ENCODE measurements around the gene PCDHGB6.
"Not testable (repeated sequence)": the region's sequence is repeated elsewhere in the genome, so short reads cannot be mapped to it uniquely, and the experiment has no call there.

PCDHGB6 gene

DNA sequence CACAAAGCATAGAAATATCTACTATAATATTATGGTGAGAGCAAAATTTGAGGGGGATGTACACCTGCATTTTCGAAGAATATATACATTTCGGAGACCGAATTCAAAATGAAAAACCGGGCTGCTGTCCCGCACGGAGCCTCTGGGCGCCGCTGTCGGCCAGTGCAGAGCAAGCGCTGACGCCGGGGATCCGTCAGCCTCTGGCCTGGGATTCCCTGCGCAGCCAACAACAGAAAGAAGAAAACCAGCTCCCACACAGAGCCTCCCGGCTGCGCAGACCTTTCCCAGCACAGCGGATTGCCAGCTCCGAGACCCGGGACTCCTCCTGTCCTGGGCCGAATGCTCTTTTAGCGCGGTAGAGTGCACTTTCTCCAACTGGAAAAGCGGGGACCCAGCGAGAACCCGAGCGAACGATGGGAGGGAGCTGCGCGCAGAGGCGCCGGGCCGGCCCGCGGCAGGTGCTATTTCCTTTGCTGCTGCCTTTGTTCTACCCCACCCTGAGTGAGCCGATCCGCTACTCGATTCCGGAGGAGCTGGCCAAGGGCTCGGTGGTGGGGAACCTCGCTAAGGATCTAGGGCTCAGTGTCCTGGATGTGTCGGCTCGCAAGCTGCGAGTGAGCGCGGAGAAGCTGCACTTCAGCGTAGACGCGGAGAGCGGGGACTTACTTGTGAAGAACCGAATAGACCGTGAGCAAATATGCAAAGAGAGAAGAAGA is at the start of gene PCDHGB6:
Gene PCDHGB6, plus strand, starts transcription at position 232 of the 716 bp plus-strand sequence. Its CDS starts 182 bp downstream, at position 414.
- Mint-ChIP-seq H3K4me3 (peak within 1 kb of the TSS; percentile 51), H3K9me3 (peaks cover 28% of the 10 kb centered on the region), H3K36me3 (ENCODE audit: low read depth) (peaks cover 17% of the 10 kb centered on the region), H3K27me3 (peaks cover 77% of the 10 kb centered on the region)
- H3K4me1 Mint-ChIP-seq, ATAC-seq, H3K27ac Mint-ChIP-seq: not testable (repeated sequence)
- peak; percentile 44 for DNase-seq

DNA sequence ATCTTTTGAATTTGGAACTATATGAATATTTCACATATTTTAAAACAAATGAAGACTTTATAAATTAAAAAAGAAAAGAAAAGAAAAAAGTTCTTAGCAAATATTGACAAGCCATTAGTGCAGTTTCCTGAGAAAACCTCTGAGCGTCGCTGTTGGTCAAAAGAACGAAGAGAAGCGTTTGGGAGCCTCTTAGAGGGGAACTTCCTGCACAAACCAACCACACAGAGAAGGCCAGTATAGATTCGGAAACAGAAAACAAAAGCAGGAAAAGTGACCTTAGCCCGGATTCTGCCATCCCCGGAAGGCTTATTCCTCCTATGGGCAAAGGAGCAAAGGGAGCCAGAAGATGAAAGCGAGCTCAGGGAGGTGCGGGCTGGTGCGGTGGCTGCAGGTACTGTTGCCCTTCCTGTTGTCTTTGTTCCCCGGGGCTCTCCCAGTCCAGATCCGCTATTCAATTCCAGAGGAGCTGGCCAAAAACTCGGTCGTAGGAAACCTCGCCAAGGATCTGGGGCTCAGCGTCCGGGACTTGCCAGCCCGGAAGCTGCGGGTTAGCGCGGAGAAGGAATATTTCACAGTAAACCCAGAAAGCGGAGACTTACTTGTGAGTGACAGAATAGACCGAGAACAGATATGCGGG is 47.9 kb upstream of the PCDHGB6 start, which contains the start of gene PCDHGB2:
Gene PCDHGB2, plus strand, starts transcription at position 205 of the 637 bp plus-strand sequence. Its CDS starts 142 bp downstream, at position 347.
- Mint-ChIP-seq H3K4me1 (peaks cover 2% of the 10 kb centered on the region), H3K27ac (no peak within 1 kb of the TSS), H3K36me3 (ENCODE audit: low read depth) (peaks cover 37% of the 10 kb centered on the region), H3K9me3 (peaks cover 53% of the 10 kb centered on the region), H3K4me3 (peak within 1 kb of the TSS; percentile 76), H3K27me3 (peaks cover 69% of the 10 kb centered on the region)
- ATAC-seq (no peak), DNase-seq (no peak)

DNA sequence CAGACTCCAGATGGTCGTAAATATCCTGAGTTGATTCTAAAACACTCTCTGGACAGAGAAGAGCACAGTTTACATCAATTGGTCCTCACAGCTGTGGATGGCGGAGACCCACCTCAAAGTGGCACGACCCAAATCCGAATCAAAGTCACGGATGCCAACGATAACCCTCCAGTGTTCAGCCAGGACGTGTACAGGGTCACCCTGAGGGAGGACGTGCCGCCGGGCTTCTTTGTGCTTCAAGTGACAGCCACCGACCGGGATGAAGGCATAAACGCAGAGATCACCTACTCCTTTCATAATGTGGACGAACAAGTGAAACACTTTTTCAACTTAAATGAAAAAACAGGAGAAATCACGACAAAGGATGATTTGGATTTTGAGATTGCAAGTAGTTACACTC is 47.1 kb upstream of the PCDHGB6 start:
- Mint-ChIP-seq H3K27ac (no peak overlapping the region), H3K36me3 (ENCODE audit: low read depth) (peaks cover 41% of the 10 kb centered on the region), H3K4me1 (peaks cover 2% of the 10 kb centered on the region), H3K9me3 (peaks cover 59% of the 10 kb centered on the region), H3K27me3 (peaks cover 75% of the 10 kb centered on the region), H3K4me3 (no peak overlapping the region)
- DNase-seq (no peak), ATAC-seq (no peak)

DNA sequence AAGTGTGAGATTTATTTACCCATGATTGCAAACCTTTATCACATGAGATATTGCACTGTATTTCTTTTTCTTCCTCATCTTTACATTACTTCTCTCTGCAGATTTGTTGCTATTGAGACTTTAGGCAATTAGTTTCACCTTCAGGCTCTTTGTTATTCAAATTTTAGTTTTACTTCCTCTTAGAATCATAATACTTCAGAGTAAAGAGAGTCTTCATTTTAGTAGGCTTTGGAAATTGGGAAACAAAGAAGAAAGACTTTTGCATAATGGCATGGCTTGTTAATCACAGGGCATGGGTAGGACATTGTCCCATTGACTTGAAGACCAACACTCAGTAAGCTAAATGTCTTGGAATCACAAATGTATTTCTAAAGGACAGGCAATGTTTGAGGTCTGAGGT is 45.1 kb upstream of the PCDHGB6 start:
- Mint-ChIP-seq H3K4me1 (peaks cover 2% of the 10 kb centered on the region), H3K27me3 (peaks cover 71% of the 10 kb centered on the region), H3K4me3 (no peak overlapping the region), H3K9me3 (peaks cover 52% of the 10 kb centered on the region), H3K27ac (no peak overlapping the region), H3K36me3 (ENCODE audit: low read depth) (peaks cover 38% of the 10 kb centered on the region)
- ATAC-seq (no peak), DNase-seq (no peak)

DNA sequence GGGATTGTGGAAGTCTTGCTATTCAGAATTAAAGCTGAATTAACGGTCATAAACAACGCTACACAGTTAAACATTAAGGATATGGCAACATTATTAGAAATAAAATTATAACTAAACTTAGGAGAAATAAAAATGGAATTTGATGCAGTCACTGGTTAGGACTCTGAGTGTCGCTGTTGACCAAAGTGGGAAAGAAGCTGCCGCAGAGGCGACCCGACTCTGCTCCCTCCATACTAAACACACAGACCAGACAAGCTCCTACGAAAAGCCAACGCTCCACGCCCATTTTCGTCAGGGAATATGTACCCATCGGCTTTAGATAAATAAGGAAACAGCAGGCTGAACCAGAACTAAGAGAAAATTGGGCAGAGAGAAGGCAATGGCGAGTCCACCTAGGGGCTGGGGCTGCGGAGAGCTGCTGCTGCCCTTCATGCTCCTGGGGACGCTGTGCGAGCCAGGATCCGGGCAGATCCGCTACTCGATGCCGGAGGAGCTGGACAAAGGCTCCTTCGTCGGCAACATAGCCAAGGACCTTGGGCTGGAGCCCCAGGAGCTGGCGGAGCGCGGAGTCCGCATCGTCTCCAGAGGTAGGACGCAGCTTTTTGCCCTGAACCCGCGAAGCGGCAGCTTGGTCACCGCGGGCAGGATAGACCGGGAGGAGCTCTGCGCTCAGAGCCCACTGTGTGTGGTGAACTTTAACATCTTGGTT is 43.7 kb upstream of the PCDHGB6 start, which contains the start of gene PCDHGA5:
Gene PCDHGA5, plus strand, starts transcription at position 211 of the 709 bp plus-strand sequence. Its CDS starts 169 bp downstream, at position 380.
- DNase-seq (no peak), ATAC-seq (no peak)
- Mint-ChIP-seq H3K4me3 (no peak within 1 kb of the TSS), H3K27me3 (peaks cover 70% of the 10 kb centered on the region), H3K27ac (no peak within 1 kb of the TSS), H3K9me3 (peaks cover 48% of the 10 kb centered on the region), H3K4me1 (peaks cover 2% of the 10 kb centered on the region), H3K36me3 (ENCODE audit: low read depth) (peaks cover 38% of the 10 kb centered on the region)

DNA sequence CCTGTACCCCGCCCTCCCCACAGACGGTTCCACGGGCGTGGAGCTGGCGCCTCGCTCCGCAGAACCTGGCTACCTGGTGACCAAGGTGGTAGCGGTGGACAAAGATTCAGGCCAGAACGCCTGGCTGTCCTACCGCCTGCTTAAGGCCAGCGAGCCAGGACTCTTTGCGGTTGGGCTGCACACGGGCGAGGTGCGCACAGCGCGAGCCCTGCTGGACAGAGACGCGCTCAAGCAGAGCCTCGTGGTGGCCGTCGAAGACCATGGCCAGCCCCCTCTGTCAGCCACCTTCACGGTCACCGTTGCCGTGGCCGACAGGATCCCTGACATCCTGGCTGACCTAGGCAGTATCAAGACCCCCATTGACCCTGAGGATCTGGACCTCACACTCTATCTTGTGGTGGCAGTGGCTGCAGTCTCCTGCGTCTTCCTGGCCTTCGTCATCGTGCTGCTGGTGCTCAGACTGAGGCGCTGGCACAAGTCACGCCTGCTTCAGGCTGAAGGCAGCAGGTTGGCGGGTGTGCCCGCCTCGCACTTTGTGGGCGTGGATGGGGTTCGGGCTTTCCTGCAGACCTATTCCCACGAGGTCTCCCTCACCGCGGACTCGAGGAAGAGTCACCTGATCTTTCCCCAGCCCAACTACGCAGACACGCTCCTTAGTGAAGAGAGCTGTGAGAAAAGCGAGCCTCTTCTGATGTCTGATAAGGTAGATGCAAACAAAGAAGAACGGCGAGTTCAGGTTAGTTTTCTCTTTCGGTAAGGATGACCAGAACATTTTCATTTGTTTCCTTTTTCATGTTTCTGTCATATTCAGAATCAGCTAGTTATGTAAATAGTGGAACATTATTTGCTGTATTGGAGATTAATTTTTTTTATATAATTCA is 41.6 kb upstream of the PCDHGB6 start:
- DNase-seq (no peak), ATAC-seq (no peak)
- Mint-ChIP-seq H3K4me1 (peaks cover 2% of the 10 kb centered on the region), H3K27ac (no peak overlapping the region), H3K9me3 (peaks cover 49% of the 10 kb centered on the region), H3K27me3 (peaks cover 75% of the 10 kb centered on the region), H3K36me3 (ENCODE audit: low read depth) (peaks cover 34% of the 10 kb centered on the region), H3K4me3 (no peak overlapping the region)

DNA sequence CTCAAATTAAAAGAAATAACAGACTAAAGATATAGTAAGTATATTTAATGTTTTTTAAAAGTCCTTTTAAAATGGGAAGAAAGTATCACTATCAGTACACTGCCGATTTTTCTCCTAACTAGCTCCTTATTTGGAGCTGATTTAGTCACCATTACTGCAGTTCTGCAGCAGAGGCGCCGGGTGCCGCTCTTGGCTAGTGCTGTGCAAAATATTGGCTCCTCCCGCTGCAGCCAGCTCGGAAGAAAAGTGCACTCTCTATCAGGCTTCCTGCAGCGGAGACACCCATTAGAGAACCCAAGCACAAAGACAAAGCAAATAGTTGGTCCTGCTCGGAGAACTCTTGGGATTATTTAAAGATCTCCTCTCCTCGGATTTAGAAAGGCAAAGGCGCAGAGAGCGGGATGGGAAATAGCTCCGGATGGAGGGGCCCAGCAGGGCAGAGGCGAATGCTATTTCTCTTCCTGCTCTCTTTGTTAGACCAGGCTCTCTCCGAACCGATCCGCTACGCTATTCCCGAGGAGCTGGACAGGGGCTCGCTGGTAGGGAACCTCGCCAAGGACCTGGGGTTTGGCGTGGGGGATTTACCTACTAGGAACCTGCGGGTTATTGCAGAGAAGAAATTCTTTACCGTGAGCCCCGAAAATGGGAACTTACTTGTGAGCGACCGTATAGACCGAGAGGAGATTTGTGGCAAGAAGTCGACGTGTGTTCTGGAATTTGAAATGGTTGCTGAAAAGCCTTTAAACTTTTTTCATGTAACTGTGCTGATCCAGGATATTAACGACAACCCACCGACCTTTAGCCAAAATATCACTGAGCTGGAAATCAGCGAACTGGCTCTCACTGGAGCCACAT is 37.6 kb upstream of the PCDHGB6 start, which contains the start of gene PCDHGB3:
Gene PCDHGB3, plus strand, starts transcription at position 249 of the 855 bp plus-strand sequence. Its CDS starts 153 bp downstream, at position 402.
- DNase-seq (peak; percentile 13), ATAC-seq (peak; percentile 43)
- Mint-ChIP-seq H3K4me3 (peak within 1 kb of the TSS; percentile 62), H3K4me1 (peaks cover 2% of the 10 kb centered on the region), H3K36me3 (ENCODE audit: low read depth) (peaks cover 32% of the 10 kb centered on the region), H3K27ac (no peak within 1 kb of the TSS), H3K9me3 (peaks cover 43% of the 10 kb centered on the region), H3K27me3 (peaks cover 74% of the 10 kb centered on the region)

DNA sequence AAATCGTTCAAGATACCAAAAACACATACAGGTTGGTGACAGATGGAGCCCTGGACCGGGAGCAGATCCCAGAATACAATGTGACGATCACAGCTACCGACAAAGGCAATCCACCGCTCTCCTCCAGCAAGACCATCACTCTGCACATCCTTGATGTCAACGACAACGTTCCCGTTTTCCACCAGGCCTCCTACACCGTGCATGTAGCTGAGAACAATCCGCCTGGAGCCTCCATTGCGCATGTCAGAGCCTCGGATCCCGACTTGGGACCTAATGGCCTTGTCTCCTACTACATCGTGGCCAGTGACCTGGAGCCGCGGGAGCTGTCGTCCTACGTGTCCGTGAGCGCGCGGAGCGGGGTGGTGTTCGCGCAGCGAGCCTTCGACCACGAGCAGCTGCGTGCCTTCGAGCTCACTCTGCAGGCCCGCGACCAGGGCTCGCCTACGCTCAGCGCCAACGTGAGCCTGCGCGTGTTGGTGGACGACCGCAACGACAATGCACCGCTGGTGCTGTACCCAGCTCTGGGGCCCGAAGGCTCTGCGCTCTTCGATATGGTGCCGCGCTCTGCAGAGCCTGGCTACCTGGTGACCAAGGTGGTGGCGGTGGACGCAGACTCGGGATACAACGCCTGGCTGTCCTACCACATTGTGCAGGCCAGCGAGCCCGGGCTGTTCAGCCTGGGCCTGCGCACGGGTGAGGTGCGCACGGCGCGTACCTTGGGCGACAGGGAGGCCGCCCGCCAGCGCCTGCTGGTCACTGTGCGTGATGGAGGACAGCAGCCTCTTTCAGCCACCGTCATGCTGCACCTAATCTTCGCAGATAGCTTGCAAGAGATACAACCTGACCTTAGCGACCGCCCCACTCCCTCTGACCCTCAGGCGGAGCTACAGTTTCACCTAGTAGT is 36.0 kb upstream of the PCDHGB6 start:
- no peak for DNase-seq
- peaks cover 30% of the 10 kb centered on the region for H3K36me3 Mint-ChIP-seq (ENCODE audit: low read depth)
- H3K27ac Mint-ChIP-seq = no peak overlapping the region
- peaks cover 45% of the 10 kb centered on the region for H3K9me3 Mint-ChIP-seq
- no peak for ATAC-seq
- peaks cover 2% of the 10 kb centered on the region for H3K4me1 Mint-ChIP-seq
- no peak overlapping the region for H3K4me3 Mint-ChIP-seq
- peaks cover 70% of the 10 kb centered on the region for H3K27me3 Mint-ChIP-seq

DNA sequence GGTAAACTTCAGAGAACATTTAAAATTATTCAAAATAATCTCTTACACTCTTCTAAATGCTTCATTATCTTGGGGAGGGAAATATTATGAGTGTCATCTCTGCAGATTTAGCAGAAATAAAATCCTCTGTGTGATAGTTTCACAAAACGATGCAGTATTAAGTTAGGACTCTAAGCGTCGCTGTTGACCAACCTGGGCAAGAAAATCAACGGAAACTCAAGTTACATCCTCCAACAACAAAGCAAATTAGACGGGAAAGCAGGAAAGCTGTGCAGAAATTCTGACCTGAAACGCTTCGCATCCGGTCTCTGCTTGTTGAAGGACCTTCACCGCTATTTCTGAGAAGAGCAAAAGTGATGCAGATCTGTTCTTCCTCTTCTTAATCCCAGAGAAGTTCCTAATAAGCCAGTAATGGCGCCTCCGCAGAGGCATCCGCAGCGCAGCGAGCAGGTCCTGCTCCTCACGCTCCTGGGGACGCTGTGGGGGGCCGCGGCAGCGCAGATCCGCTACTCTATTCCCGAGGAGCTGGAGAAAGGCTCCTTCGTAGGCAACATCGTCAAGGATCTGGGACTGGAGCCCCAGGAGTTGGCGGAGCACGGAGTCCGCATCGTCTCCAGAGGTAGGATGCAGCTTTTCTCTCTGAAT is 34.0 kb upstream of the PCDHGB6 start, which contains the start of gene PCDHGA6:
Gene PCDHGA6, plus strand, starts transcription at position 219 of the 645 bp plus-strand sequence. Its CDS starts 193 bp downstream, at position 412.
- no peak within 1 kb of the TSS for H3K4me3 Mint-ChIP-seq

DNA sequence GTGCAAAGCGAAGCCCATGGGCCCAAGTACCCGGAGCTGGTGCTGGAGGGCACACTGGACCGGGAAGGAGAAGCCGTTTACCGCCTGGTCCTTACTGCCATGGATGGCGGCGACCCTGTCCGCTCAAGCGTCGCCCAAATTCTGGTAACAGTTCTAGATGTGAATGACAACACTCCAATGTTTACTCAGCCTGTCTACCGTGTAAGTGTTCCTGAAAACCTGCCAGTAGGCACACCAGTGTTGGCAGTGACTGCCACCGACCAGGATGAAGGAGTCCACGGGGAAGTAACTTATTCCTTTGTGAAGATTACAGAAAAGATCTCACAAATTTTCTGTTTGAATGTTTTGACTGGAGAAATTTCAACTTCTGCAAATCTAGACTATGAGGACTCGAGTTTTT is 33.2 kb upstream of the PCDHGB6 start:
- H3K27me3 Mint-ChIP-seq = peaks cover 66% of the 10 kb centered on the region
- ATAC-seq = no peak
- no peak overlapping the region for H3K27ac Mint-ChIP-seq
- peaks cover 53% of the 10 kb centered on the region for H3K9me3 Mint-ChIP-seq
- no peak for DNase-seq
- H3K4me1 Mint-ChIP-seq = peaks cover 2% of the 10 kb centered on the region
- H3K4me3 Mint-ChIP-seq = no peak overlapping the region
- peaks cover 33% of the 10 kb centered on the region for H3K36me3 Mint-ChIP-seq (ENCODE audit: low read depth)

More for the DNA sequence above, 34.0 kb upstream of the PCDHGB6 start, which contains the start of gene PCDHGA6:
- H3K27me3 Mint-ChIP-seq = peaks cover 65% of the 10 kb centered on the region
- H3K4me1 Mint-ChIP-seq = peaks cover 2% of the 10 kb centered on the region
- H3K36me3 Mint-ChIP-seq (ENCODE audit: low read depth) = peaks cover 33% of the 10 kb centered on the region
- H3K9me3 Mint-ChIP-seq = peaks cover 48% of the 10 kb centered on the region
- ATAC-seq (no peak), DNase-seq (no peak)
- H3K27ac Mint-ChIP-seq = no peak within 1 kb of the TSS

DNA sequence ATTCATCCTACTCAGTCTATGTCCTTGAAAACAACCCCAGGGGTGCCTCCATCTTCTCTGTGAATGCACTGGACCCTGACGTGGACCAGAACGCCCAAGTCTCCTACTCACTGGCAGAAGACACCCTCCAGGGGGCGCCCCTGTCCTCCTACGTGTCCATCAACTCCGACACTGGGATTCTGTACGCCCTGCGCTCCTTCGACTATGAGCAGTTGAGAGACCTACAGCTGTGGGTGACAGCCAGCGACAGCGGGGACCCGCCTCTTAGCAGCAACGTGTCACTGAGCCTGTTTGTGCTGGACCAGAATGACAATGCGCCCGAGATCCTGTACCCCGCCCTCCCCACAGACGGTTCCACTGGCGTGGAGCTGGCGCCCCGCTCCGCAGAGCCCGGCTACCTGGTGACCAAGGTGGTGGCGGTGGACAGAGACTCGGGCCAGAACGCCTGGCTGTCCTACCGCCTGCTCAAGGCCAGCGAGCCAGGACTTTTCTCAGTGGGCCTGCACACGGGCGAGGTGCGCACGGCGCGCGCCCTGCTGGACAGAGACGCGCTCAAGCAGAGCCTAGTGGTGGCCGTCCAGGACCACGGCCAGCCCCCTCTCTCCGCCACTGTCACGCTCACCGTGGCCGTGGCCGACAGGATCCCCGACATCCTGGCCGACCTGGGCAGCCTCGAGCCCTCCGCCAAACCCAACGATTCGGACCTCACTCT is 32.2 kb upstream of the PCDHGB6 start:
- Mint-ChIP-seq H3K27me3 (peaks cover 63% of the 10 kb centered on the region), H3K36me3 (ENCODE audit: low read depth) (peaks cover 33% of the 10 kb centered on the region), H3K9me3 (peaks cover 52% of the 10 kb centered on the region)
- not testable (repeated sequence) for H3K27ac Mint-ChIP-seq, DNase-seq, H3K4me3 Mint-ChIP-seq, ATAC-seq, H3K4me1 Mint-ChIP-seq

Data from activated naive CD8-positive, alpha-beta T cell treated with anti-CD3 and anti-CD28 coated beads, Interleukin-2, amount 50 U/mL, for 24 hours (primary cell).